Suprapubic skin (tissue), 4 donors: ENCODE measurements around the gene DCAF8. TPM values are rescaled to one million over a fixed set of nuclear protein-coding genes. Genes with fewer than 3 reads are reported as not detected.

Experiments
- DNase-seq, 2 donors: peaks; one replicate each; pipeline ENCODE4 v3.0.0-alpha.2; 2019; ENCODE audit warnings: low spot score in 2 of 2
- H3K27ac ChIP-seq: fragments of 200-600 bp; sonication (generic); one replicate; pipeline ENCODE4 v1.5.1; 2019
- H3K27me3 ChIP-seq: fragments of 200-600 bp; sonication (generic); one replicate; pipeline ENCODE4 v1.5.1; 2019
- H3K36me3 ChIP-seq: fragments of 200-600 bp; sonication (generic); one replicate; pipeline ENCODE4 v1.5.1; 2019
- H3K4me1 ChIP-seq: fragments of 200-600 bp; sonication (generic); one replicate; pipeline ENCODE4 v1.5.1; 2019
- H3K4me3 ChIP-seq: fragments of 200-600 bp; sonication (generic); one replicate; pipeline ENCODE4 v1.5.1; 2019; ENCODE audit warnings: mild to moderate bottlenecking
- H3K9me3 ChIP-seq: fragments of 200-600 bp; sonication (generic); one replicate; pipeline ENCODE4 v1.5.1; 2019
- CTCF ChIP-seq, 2 donors: fragments of 200-600 bp in 1 of 2; fragments of 450-650 bp in 1 of 2; sonication (generic) in 1 of 2; IDR thresholded peaks; one replicate each; pipeline ENCODE4 v1.5.1; 2016 to 2019; ENCODE audit warnings: antibody characterized with exemption in 2 of 2, mild to moderate bottlenecking in 1 of 2, moderate library complexity in 1 of 2
- EP300 ChIP-seq: sonication (generic); formaldehyde crosslinking; IDR thresholded peaks from one replicate; pipeline ENCODE4 v1.6.1; 2017; ENCODE audit warnings: antibody characterized with exemption
- POLR2A ChIP-seq, 2 donors: fragments of 450-650 bp; IDR thresholded peaks; one replicate each; pipeline ENCODE4 v1.6.1; 2017; ENCODE audit warnings: antibody characterized with exemption in 2 of 2, mild to moderate bottlenecking in 2 of 2, moderate library complexity in 2 of 2
- POLR2AphosphoS5 ChIP-seq, 3 donors: sonication (generic); formaldehyde crosslinking; IDR thresholded peaks; one replicate each; pipeline ENCODE4 v1.6.1; 2017; ENCODE audit warnings: antibody characterized with exemption in 3 of 3
- WGBS: methylation state at CpG from one replicate; pipeline ENCODE4 v1.1.5; 2018; 5-methylcytosine and 5-hydroxymethylcytosine counted together
- total RNA-seq, 4 donors: library from RNA; depleted of rRNA; stranded (reverse); fragments of >200 nt; gene quantifications; one replicate each; pipeline ENCODE4 v1.1.0, GENCODE V29; 2016

Gene DCAF8
- total RNA-seq, 4 donors from 2014 or later = 98.3 to 402 (median 125) TPM

DNA sequence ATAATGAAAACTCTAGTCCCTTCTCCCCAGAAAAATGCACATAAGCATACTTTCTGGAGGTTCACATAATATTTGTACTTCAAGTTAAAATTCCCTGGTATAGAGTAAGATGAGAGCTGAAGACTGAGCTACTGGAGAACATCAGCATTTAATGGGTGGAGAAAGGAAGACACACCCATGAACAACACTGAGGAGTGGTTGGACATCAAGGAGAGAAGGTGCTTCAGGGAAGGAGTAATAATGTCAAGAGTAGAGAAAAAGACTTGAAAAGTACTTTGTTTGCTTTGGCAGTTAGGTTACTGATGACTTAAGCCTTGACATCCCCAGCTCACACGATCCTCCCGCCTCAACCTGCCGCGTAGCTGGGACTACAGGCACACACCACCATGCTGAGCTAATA lies 35.3 kb downstream of the DCAF8 start:
- Histone ChIP-seq H3K27me3 (no peaks in the 10 kb centered on the region), H3K27ac (no peak overlapping the region), H3K9me3 (no peaks in the 10 kb centered on the region), H3K4me1 (no peaks in the 10 kb centered on the region), H3K36me3 (peaks cover 98% of the 10 kb centered on the region), H3K4me3 (no peak overlapping the region)
- TF ChIP-seq POLR2AphosphoS5 (IDR thresholded peaks at IDR 0.05) (no peak), POLR2A (IDR thresholded peaks at IDR 0.05) (no peak), EP300 (no peak), CTCF (IDR thresholded peaks at IDR 0.05) (no peak)
- WGBS = 88% methylated on average over 4 of the region's 4 CpGs
- no peak for DNase-seq

DNA sequence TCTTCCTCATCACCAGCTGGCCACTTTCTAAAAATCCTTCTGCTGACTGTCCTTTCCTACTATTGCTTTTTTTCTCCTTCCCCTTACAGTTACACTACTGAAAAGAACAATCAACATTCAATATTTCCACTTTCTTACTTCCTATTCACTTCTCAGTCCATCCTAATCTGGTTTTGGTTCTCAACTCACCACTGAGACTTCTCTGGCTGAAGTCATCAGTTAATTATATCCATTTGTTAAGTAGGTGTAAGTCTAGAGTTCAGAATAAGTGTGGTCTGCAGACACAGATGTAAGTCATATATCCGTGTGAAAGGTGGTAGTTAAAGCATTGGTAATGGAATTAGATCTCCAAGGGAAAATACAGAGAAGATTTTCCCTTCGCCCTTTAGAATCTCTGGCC lies 35.7 kb downstream of the DCAF8 start:
- Histone ChIP-seq H3K36me3 (peaks cover 99% of the 10 kb centered on the region), H3K4me1 (no peaks in the 10 kb centered on the region), H3K9me3 (no peaks in the 10 kb centered on the region), H3K27me3 (no peaks in the 10 kb centered on the region), H3K27ac (no peak overlapping the region), H3K4me3 (no peak overlapping the region)
- TF ChIP-seq POLR2A (IDR thresholded peaks at IDR 0.05) (no peak), POLR2AphosphoS5 (IDR thresholded peaks at IDR 0.05) (no peak), EP300 (no peak), CTCF (IDR thresholded peaks at IDR 0.05) (no peak)
- WGBS = 75% methylated on average over 2 of the region's 2 CpGs
- DNase-seq = no peak

DNA sequence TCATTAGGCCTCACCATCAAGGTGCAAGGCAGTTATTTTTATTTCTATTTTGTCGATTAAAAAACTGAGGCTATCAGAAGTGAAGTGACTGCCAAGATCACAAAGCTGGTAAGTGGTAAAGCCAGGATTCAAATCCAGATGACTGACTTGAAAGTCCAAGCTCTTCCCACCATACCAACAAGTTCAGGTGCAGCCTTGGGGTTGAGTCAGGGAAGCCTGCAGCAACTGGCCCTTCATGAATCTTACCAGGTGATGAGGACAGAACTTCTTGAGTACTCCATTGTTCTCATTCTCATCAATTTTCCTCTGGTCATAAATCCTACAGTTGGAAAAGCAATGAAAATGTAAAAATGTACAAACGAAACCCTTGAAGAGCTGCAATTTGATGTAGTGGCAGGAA lies 37.0 kb downstream of the DCAF8 start:
- Histone ChIP-seq H3K4me1 (no peaks in the 10 kb centered on the region), H3K9me3 (no peaks in the 10 kb centered on the region), H3K27me3 (no peaks in the 10 kb centered on the region), H3K36me3 (peaks cover 99% of the 10 kb centered on the region), H3K27ac (no peak overlapping the region), H3K4me3 (no peak overlapping the region)
- WGBS = 86% methylated on average over 2 of the region's 2 CpGs
- TF ChIP-seq CTCF (IDR thresholded peaks at IDR 0.05) = no peak
- TF ChIP-seq POLR2AphosphoS5 (IDR thresholded peaks at IDR 0.05) = no peak
- TF ChIP-seq EP300 = no peak
- TF ChIP-seq POLR2A (IDR thresholded peaks at IDR 0.05) = no peak
- DNase-seq = no peak

DNA sequence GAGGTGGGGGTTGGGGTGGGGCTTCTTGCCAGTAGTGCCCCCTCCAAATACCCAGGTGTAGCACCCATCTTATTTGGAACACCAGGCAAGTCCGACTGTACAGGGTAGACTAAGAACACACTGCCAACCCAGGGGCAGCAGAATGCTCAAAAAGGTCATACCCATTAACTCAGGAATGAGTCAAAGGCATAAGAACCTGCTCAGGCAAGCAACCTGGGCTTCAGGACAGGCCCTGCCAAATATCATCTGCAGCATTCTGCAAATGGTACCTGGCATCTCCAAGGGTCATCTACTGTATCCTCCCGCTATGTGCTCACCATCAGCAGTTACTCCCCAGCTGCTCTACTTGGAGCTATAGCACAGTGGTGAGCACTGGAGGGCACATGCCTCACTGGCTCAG lies 37.7 kb downstream of the DCAF8 start:
- H3K9me3 ChIP-seq = no peaks in the 10 kb centered on the region
- no peak for DNase-seq
- H3K27ac ChIP-seq = no peak overlapping the region
- peaks cover 96% of the 10 kb centered on the region for H3K36me3 ChIP-seq
- H3K27me3 ChIP-seq = no peaks in the 10 kb centered on the region
- no peak for TF ChIP-seq EP300
- TF ChIP-seq POLR2A (IDR thresholded peaks at IDR 0.05) = no peak
- TF ChIP-seq POLR2AphosphoS5 (IDR thresholded peaks at IDR 0.05) = no peak
- no peak for TF ChIP-seq CTCF (IDR thresholded peaks at IDR 0.05)
- no peak overlapping the region for H3K4me3 ChIP-seq
- H3K4me1 ChIP-seq = peaks cover 6% of the 10 kb centered on the region
- WGBS = 78% methylated on average over 1 of the region's 2 CpGs

- Histone ChIP-seq H3K4me3 (no peak overlapping the region), H3K36me3 (peaks cover 93% of the 10 kb centered on the region)
- 86% methylated on average over 3 of the region's 3 CpGs for WGBS
These were observed 39.8 kb downstream of the DCAF8 start for GRCh38 chr1:160222546-160222945.

More at GRCh38 chr1:160222546-160222945, 39.8 kb downstream of the DCAF8 start:
- no peaks in the 10 kb centered on the region for H3K27me3 ChIP-seq
- TF ChIP-seq POLR2A (IDR thresholded peaks at IDR 0.05) = no peak
- no peak for TF ChIP-seq EP300
- TF ChIP-seq POLR2AphosphoS5 (IDR thresholded peaks at IDR 0.05) = no peak
- no peak for TF ChIP-seq CTCF (IDR thresholded peaks at IDR 0.05)
- H3K27ac ChIP-seq = no peak overlapping the region
- H3K4me1 ChIP-seq = peaks cover 24% of the 10 kb centered on the region
- no peaks in the 10 kb centered on the region for H3K9me3 ChIP-seq
- no peak for DNase-seq
